NT2/D1 (cell line): ENCODE measurements around the gene DRAM1.

Experiments used
- YY1 ChIP-seq: IDR thresholded peaks from 2 replicates; pipeline ENCODE4 v1.6.1; 2011; ENCODE audit not compliant: insufficient read length, insufficient read depth
- ZNF274 ChIP-seq: IDR thresholded peaks from 2 replicates; pipeline ENCODE4 v1.6.1; 2011; ENCODE audit warnings: mild to moderate bottlenecking, low read depth, low read length

DNA sequence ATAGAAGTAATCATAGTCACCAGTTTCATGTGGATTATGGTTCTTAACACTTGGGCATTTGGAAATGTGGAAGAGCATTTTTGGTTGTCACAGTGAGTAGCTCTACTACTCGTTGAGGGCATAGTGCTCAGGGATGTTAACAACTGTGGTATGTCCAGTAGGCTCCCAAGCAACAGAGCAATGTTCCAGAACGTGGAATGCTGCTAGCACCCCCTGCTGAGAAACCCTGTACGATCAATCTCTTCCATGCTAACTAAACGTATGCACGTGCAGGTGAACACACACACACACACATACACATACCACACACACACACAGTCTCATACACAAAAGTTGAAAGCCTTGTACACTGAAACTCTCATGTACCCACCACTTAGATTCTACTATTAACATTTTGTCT lies 30.1 kb upstream of the DRAM1 start:
- no peak for TF ChIP-seq YY1
- no peak for TF ChIP-seq ZNF274
